HEK293T (cell line): Measurements from ENCODE around the gene USP4.
A peak's percentile ranks its signal among the peaks of the same experiment; 100 is the strongest.
"Not testable (repeated sequence)": the region's sequence is repeated elsewhere in the genome, so short reads cannot be mapped to it uniquely, and the experiment has no call there.

Source experiments
- CTCF ChIA-PET: fragments of 350-600 bp; formaldehyde crosslinking; extraction: SDS; loops from one replicate; lab custom pipeline; 2021; ENCODE audit warnings: antibody characterized with exemption, inconsistent platforms; lab: Yijun Ruan, JAX
- POLR2A ChIA-PET: fragments of 350-600 bp; formaldehyde crosslinking; extraction: SDS; loops from one replicate; lab custom pipeline; 2020; ENCODE audit warnings: antibody characterized with exemption, inconsistent platforms; lab: Yijun Ruan, JAX
- DNase-seq: peaks from one replicate; pipeline ENCODE4 v3.0.0; 2012; ENCODE audit warnings: mixed read lengths; ENCODE audit errors: extremely low spot score
- ARNT ChIP-seq: fragments of 450-650 bp; IDR thresholded peaks from 2 replicates; pipeline ENCODE4 v1.6.1; 2017; ENCODE audit warnings: mild to moderate bottlenecking
- BHLHE40 ChIP-seq: fragments of 450-650 bp; IDR thresholded peaks from 2 replicates; pipeline ENCODE4 v1.6.1; 2016; ENCODE audit warnings: mild to moderate bottlenecking, moderate library complexity, borderline replicate concordance
- CTBP1 ChIP-seq: fragments of 450-650 bp; IDR thresholded peaks from 2 replicates; pipeline ENCODE4 v1.6.1; 2016; ENCODE audit warnings: borderline replicate concordance
- ELF4 ChIP-seq: fragments of 450-650 bp; IDR thresholded peaks from 2 replicates; pipeline ENCODE4 v1.6.1; 2017; ENCODE audit warnings: antibody characterized with exemption
- FOXA1 ChIP-seq: fragments of 450-650 bp; IDR thresholded peaks from 2 replicates; pipeline ENCODE4 v1.6.1; 2016; ENCODE audit warnings: mild to moderate bottlenecking
- FOXK2 ChIP-seq: fragments of 450-650 bp; IDR thresholded peaks from 2 replicates; pipeline ENCODE4 v1.6.1; 2016; ENCODE audit warnings: mild to moderate bottlenecking
- FOXM1 ChIP-seq: fragments of 450-650 bp; IDR thresholded peaks from 2 replicates; pipeline ENCODE4 v1.6.1; 2017; ENCODE audit warnings: mild to moderate bottlenecking, borderline replicate concordance
- HDGF ChIP-seq: fragments of 450-650 bp; IDR thresholded peaks from 2 replicates; pipeline ENCODE4 v1.6.1; 2017; ENCODE audit warnings: antibody characterized with exemption, borderline replicate concordance
- L3MBTL2 ChIP-seq: fragments of 450-650 bp; conservative IDR thresholded peaks from 2 replicates; pipeline ENCODE4 v1.6.1; 2016; ENCODE audit warnings: mild to moderate bottlenecking
- LEF1 ChIP-seq: fragments of 450-650 bp; IDR thresholded peaks from 2 replicates; pipeline ENCODE4 v1.6.1; 2017; ENCODE audit warnings: mild to moderate bottlenecking, borderline replicate concordance
- NFRKB ChIP-seq: fragments of 450-650 bp; IDR thresholded peaks from 2 replicates; pipeline ENCODE4 v1.6.1; 2016; ENCODE audit warnings: mild to moderate bottlenecking, moderate library complexity
- SP1 ChIP-seq: fragments of 450-650 bp; IDR thresholded peaks from 2 replicates; pipeline ENCODE4 v1.6.1; 2017
- SUZ12 ChIP-seq: fragments of 450-650 bp; IDR thresholded peaks from 2 replicates; pipeline ENCODE4 v1.6.1; 2016; ENCODE audit warnings: mild to moderate bottlenecking
- TARDBP ChIP-seq: fragments of 450-650 bp; IDR thresholded peaks from 2 replicates; pipeline ENCODE4 v1.6.1; 2016
- ZNF384 ChIP-seq: fragments of 450-650 bp; IDR thresholded peaks from 2 replicates; pipeline ENCODE4 v1.6.1; 2016
- TF ChIP-seq, protein P1 (sequence below): fragments of 450-650 bp; IDR thresholded peaks from 2 replicates; pipeline ENCODE4 v1.6.1; 2016

USP4 gene

DNA sequence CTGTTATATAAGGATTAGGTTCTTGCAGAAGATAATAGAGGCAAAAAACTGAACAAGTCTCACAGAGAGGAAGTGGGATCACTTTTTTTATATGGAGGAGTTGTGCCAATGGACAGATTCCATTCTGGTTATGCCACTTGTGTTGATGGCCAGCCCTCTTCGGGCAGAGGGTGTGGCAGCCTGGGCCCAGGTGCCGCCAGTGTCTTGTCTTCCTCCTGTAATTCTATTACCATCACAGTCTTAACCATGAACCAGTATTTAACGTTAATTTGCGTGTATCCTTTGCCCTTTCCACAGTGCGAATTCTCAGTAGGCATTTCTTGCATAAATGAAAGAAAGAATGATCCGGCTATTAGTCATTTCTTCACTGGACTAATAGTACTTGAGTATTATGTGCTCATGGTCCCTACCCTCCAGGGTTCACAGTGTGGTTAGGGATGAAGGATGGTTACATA lies 7.0 kb upstream of the USP4 start:
- POLR2A ChIA-PET, result no interaction called here
- CTCF ChIA-PET, result no interaction called here
- TF ChIP-seq ZNF384, result no peak
- no peak for TF ChIP-seq ARNT
- TF ChIP-seq HDGF, result no peak
- no peak for TF ChIP-seq LEF1
- no peak for TF ChIP-seq NFRKB
- DNase-seq, result no peak

DNA sequence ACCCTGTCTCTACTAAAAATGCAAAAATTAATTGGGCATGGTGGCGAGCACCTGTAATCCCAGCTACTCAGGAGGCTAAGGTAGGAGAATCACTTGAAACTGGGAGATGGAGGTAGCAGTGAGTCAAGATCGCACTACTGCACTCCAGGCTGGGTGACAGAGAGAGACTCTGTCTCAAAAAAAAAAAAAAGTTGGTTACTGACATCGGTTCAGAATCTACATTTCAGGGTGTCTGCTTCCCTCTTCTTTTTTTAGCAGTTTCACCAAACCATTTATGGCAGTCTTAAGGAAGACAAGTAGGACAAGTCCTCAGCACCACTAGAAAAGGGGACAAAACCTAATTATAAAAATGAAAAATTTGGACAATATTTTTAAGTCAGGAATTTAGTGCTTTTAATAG lies 3.3 kb upstream of the USP4 start:
- ChIA-PET CTCF (interaction anchor here (1.6 kb wide), 1 partner anchor 106 kb away, joined by 6 read pairs; no protein-coding TSS in a partner anchor), POLR2A (no interaction called here)
- TF ChIP-seq CTBP1 (no peak), NFRKB (no peak), HDGF (no peak), SP1 (no peak), SUZ12 (no peak), BHLHE40 (no peak), LEF1 (no peak), ELF4 (no peak), ZNF384 (no peak), L3MBTL2 (no peak), ARNT (no peak), TARDBP (no peak), FOXK2 (no peak), FOXA1 (no peak), FOXM1 (no peak)
- TF ChIP-seq, protein P1, sequence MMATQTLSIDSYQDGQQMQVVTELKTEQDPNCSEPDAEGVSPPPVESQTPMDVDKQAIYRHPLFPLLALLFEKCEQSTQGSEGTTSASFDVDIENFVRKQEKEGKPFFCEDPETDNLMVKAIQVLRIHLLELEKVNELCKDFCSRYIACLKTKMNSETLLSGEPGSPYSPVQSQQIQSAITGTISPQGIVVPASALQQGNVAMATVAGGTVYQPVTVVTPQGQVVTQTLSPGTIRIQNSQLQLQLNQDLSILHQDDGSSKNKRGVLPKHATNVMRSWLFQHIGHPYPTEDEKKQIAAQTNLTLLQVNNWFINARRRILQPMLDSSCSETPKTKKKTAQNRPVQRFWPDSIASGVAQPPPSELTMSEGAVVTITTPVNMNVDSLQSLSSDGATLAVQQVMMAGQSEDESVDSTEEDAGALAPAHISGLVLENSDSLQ, result no peak
- DNase-seq, result no peak

DNA sequence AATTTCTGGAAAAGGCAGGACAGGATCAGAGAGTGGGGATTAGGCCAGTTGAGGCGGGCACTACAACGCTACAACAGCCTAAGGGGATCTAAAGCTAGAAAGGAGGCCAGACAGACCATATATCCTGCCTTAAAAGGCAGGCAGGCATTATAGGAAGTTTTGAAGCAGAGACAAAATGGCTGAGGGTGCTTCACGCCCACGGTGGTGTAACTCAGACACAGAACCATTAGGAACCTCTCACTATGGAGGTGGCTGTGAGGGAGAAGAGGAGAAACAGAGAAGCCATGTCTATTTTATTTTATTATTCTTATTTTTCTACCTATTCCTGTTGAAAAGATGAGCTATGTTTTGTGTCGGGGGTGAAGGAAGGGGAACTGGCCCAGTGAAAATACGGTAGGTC lies 2.1 kb upstream of the USP4 start:
- CTCF ChIA-PET, result interaction anchor here (0.6 to 1.6 kb wide), 2 partner anchors 107 to 354 kb away, joined by 4 to 6 read pairs; no protein-coding TSS in a partner anchor
- DNase-seq, result no peak
- TF ChIP-seq ELF4, result no peak
- TF ChIP-seq LEF1, result no peak
- no peak for TF ChIP-seq FOXA1
- TF ChIP-seq L3MBTL2, result no peak
- TF ChIP-seq TARDBP, result no peak
- no peak for TF ChIP-seq NFRKB
- no peak for TF ChIP-seq BHLHE40
- no peak for TF ChIP-seq HDGF
- POLR2A ChIA-PET, result no interaction called here

DNA sequence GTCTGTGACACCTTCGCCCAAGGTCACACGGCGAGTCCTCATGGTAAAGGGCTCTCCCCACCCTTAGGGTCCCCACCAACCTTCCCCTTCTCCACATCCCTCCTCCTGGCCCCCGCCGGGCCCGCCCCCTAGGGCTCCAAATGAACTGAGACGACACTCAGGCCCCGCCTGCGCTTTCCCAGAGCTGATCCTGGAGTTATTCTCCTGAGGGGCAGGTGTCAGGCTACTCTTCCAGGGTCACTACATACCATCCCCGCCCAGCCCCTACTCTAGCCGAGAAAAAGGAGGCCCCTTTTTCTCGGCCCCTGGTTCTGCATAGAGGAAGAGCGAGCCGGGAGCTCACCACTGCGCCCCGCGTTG lies 292 bp downstream of the USP4 start:
- ChIA-PET CTCF (interaction anchor here (0.6 to 2.3 kb wide), 15 partner anchors 10 to 168 kb away, joined by 3 to 18 read pairs (median 4); partner anchors contain the start of genes GPX1, KLHDC8B, NICN1 and RHOA), POLR2A (interaction anchor here (0.7 to 3.2 kb wide), 40 partner anchors 9 to 332 kb away, joined by 3 to 42 read pairs (median 6); partner anchors contain the start of genes AMT, DAG1, GPX1 and KLHDC8B)
- peak; percentile 45 for DNase-seq
- TF ChIP-seq FOXK2 (no peak), ZNF384 (no peak), CTBP1 (no peak), FOXA1 (no peak), FOXM1 (no peak), HDGF (no peak)

DNA sequence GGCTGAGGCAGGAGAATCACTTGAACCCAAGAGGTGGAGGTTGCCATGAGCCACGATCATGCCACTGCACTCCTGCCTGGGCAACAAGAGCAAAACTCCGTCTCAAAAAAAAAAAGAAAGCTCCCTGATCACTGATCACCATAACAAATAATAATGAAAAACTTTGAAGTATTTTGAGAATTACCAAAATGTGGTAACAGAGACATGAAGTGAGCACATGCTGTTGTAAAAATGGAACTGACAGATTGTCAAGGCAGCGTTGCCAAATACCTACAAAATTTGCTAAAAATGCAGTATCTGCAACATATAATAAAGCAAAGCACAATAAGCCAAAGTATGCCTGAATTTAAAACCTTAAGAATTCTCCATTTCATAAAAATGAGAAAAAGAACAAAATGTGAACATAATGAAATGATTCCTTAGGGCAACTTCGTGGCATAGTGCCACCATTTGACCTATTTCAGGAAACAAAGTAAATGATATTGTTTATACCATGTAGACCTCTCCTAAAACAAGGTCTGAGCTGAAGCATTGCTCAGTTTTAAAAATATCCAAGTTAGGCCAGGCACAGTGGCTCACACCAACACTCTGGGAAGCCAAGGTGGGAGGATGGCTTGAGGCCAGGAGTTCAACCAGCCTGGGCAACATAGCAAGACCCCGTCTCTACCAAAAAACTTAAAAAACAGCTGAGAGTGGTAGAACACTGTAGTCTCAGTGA lies 5.8 kb downstream of the USP4 start:
- DNase-seq, result no peak
- POLR2A ChIA-PET, result interaction anchor here (0.8 to 1.1 kb wide), 3 partner anchors 8 to 120 kb away, joined by 3 read pairs; no protein-coding TSS in a partner anchor
- TF ChIP-seq HDGF (no peak), ARNT (no peak), TARDBP (no peak), ELF4 (no peak), FOXA1 (no peak), FOXM1 (no peak)
- TF ChIP-seq, protein P1, result no peak
- CTCF ChIA-PET, result interaction anchor here (0.7 kb wide), 1 partner anchor 598 kb away, joined by 3 read pairs; no protein-coding TSS in a partner anchor

DNA sequence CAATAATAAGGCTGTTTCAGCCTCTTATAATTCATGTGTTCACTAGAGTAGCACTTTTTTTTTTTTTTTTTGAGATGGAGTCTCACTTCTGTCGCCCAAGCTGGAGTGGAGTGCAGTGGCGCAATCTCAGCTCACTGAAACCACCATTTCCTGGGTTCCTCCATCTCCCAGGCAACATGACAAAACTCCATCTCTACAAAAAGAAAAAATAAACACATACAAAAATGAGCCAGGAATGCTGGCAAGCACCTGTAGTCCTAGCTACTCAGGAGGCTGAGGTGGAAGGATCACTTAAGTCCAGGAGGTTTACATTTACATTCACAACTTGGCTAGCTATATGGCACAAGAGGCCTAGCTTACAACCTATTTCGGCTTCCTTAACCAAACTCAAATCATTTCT lies 6.8 kb downstream of the USP4 start:
- CTCF ChIA-PET, result interaction anchor here (0.6 kb wide), 1 partner anchor 112 kb away, joined by 5 read pairs; no protein-coding TSS in a partner anchor
- POLR2A ChIA-PET, result no interaction called here
- DNase-seq, result no peak
- TF ChIP-seq FOXA1, result no peak

DNA sequence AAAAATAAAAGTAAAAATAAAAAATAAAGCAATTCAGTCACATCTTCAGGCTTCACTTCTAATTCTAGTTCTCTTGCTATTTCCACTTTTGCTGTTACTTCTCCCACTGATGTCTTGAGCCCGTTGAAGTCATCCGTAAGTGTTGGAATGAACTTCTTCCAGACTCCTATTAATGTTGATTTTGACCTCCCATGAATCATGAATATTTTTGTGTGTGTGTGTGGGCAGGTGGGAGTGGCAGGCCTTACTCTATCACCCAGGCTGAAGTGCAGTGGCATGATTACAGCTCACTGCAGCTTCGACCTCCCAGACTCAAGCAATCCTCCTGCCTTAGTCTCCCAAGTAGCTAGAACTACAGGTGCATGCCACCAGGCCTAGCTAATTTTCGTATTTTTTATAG lies 10.7 kb downstream of the USP4 start:
- CTCF ChIA-PET, result no interaction called here
- POLR2A ChIA-PET, result no interaction called here
- TF ChIP-seq TARDBP (no peak), HDGF (no peak), LEF1 (no peak), CTBP1 (no peak), SUZ12 (no peak), BHLHE40 (no peak), FOXM1 (no peak), SP1 (no peak), L3MBTL2 (no peak), ZNF384 (no peak), NFRKB (no peak), FOXK2 (no peak), ELF4 (no peak), FOXA1 (no peak), ARNT (no peak)
- TF ChIP-seq, protein P1, result no peak
- DNase-seq, result no peak

DNA sequence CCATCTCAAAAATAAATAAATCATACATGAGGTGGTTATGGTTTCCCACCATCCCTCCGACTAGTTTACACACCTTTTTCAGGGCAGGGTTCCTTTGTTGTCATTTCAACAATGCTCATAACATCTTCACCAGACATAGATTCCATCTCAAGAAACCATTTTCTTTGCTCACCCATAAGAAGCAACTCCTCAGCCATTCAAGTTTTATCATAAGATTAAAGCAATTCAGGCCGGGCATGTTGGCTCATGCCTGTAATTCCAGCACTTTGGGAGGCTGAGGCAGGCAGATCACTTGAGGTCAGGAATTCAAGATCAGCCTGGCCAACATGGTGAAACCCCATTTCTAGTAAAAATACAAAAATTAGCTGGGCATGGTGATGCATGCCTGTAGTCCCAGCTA lies 11.5 kb downstream of the USP4 start:
- POLR2A ChIA-PET, CTCF ChIA-PET, DNase-seq: not testable (repeated sequence)
